HepG2 (cell line): Measurements from ENCODE around the gene ESYT3.

ENCODE experiments used
- PAX8 ChIP-seq: sonication (generic); formaldehyde crosslinking; IDR thresholded peaks from 2 replicates; pipeline ENCODE4 v1.8.0; 2022; ENCODE audit warnings: mild to moderate bottlenecking, missing genetic modification reagents, borderline replicate concordance
- PHF8 ChIP-seq: sonication (generic); formaldehyde crosslinking; IDR thresholded peaks from 2 replicates; pipeline ENCODE4 v1.5.0; 2020; ENCODE audit warnings: missing genetic modification reagents
- SUZ12 ChIP-seq: fragments of 150-350 bp; IDR thresholded peaks from 2 replicates; pipeline ENCODE4 v1.6.1; 2014; ENCODE audit warnings: low read depth, low read length
- TAF1 ChIP-seq: sonication (generic); formaldehyde crosslinking; IDR thresholded peaks from 2 replicates; pipeline ENCODE4 v1.4.0; 2020; ENCODE audit warnings: missing genetic modification reagents
- ZNF777 ChIP-seq: sonication (generic); formaldehyde crosslinking; IDR thresholded peaks from 2 replicates; pipeline ENCODE4 v1.4.0; 2020; ENCODE audit warnings: missing genetic modification reagents
- TF ChIP-seq, protein P1 (sequence below): sonication (generic); formaldehyde crosslinking; IDR thresholded peaks from 2 replicates; pipeline ENCODE4 v1.4.0; 2020; ENCODE audit warnings: missing genetic modification reagents

DNA sequence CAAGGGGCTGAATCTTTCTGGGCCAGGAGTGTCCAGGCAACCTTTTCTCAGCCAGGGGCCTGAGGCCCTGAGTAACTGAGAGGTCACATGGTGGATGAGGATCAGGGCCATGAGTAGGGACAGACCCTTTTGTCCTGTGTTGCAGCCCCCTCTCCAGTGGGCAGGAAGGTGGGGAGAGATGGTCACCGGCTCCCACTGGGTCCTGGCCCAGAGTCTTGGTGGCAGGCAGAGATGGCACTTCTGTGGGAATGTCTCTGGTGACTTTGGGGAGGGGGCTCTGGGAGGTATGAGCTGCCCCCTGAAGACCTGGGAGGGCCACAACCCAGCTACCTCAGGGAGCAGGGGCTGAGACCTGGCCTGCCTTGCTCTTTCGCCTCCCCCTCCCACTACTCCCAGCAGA is 6.8 kb downstream of the ESYT3 start:
- TF ChIP-seq SUZ12 (no peak), ZNF777 (CRISPR knock-in tag) (no peak), PAX8 (CRISPR knock-in tag) (no peak), TAF1 (CRISPR knock-in tag) (no peak), PHF8 (CRISPR knock-in tag) (no peak)
- TF ChIP-seq, protein P1, sequence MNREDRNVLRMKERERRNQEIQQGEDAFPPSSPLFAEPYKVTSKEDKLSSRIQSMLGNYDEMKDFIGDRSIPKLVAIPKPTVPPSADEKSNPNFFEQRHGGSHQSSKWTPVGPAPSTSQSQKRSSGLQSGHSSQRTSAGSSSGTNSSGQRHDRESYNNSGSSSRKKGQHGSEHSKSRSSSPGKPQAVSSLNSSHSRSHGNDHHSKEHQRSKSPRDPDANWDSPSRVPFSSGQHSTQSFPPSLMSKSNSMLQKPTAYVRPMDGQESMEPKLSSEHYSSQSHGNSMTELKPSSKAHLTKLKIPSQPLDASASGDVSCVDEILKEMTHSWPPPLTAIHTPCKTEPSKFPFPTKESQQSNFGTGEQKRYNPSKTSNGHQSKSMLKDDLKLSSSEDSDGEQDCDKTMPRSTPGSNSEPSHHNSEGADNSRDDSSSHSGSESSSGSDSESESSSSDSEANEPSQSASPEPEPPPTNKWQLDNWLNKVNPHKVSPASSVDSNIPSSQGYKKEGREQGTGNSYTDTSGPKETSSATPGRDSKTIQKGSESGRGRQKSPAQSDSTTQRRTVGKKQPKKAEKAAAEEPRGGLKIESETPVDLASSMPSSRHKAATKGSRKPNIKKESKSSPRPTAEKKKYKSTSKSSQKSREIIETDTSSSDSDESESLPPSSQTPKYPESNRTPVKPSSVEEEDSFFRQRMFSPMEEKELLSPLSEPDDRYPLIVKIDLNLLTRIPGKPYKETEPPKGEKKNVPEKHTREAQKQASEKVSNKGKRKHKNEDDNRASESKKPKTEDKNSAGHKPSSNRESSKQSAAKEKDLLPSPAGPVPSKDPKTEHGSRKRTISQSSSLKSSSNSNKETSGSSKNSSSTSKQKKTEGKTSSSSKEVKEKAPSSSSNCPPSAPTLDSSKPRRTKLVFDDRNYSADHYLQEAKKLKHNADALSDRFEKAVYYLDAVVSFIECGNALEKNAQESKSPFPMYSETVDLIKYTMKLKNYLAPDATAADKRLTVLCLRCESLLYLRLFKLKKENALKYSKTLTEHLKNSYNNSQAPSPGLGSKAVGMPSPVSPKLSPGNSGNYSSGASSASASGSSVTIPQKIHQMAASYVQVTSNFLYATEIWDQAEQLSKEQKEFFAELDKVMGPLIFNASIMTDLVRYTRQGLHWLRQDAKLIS (CRISPR knock-in tag) = no peak
